Urothelium cell line (cell line): Measurements from ENCODE around the gene PLEKHO2.
A peak's percentile ranks its signal among the peaks of the same experiment; 100 is the strongest.

Source experiments
- DNase-seq: peaks from one replicate; pipeline ENCODE4 v3.0.0; 2011; ENCODE audit warnings: low spot score, mixed read lengths
- FAIRE-seq: peaks from 2 replicates; lab custom pipeline; 2011; peaks lifted over from hg19 to GRCh38; lab: Jason Lieb, UNC

Gene PLEKHO2

GRCh38 chr15:64911311-64912186 lies 69.8 kb downstream of the PLEKHO2 start, which contains the start of gene ANKDD1A:
Gene ANKDD1A, plus strand, starts transcription at chr15:64911902. Its CDS starts 29 bp downstream, at chr15:64911931.
- DNase-seq, result peak; percentile 96

GRCh38 chr15:64912379-64913325 lies 70.9 kb downstream of the PLEKHO2 start:
- FAIRE-seq, result peak; percentile 63
- no peak for DNase-seq

More at GRCh38 chr15:64911311-64912186, 69.8 kb downstream of the PLEKHO2 start, which contains the start of gene ANKDD1A:
- FAIRE-seq, result peak; percentile 66

- peak; percentile 62 for FAIRE-seq
- no peak for DNase-seq
Observed at GRCh38 chr15:64915518-64916227, 74.0 kb downstream of the PLEKHO2 start.

- FAIRE-seq (peak; percentile 61), DNase-seq (no peak)
Observed at GRCh38 chr15:64916365-64916764, 74.7 kb downstream of the PLEKHO2 start.

- FAIRE-seq, result no peak
- DNase-seq, result no peak
Observed at GRCh38 chr15:64917211-64917610, 75.5 kb downstream of the PLEKHO2 start.
